ENCODE results near the gene ITGA2B.

DNA sequence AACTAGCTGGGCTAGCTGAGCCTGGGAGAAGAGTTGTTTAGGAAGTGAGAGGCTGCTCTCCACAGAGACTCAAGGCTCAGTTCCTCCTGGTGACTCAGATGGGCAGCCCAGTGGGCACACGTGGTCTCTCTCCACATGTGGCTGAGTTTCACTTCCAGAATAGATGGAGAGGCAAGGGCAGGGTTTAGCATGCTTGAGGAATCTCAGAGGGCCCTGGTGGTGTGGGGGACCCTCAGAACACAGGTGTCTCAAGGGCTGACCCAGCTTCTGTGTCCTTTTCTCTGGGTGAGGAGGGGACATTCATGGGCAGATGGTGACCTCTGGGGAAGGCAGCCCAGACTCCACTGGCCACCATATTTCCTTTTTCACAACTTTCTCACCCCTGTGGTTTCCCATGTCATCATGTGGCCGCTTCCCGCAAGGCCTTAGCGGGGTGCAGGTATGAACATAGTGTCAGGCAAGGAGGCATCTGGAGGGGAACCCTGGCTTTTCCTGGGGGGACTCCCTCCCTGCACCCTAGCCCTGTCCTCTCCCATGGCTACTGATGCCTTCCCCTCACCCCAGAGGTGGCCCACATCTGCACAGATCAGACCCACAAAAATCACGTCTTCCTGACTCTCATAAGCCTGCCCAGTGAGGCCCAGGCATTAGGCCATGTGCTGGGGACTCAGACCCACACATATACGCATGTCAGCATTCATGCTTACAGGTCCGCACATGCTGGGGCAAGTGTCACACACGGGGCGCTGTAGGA, 41.0 kb downstream of the ITGA2B start:
- TF ChIP-seq ZNF384 (IDR thresholded peaks at IDR 0.05) (no peak), FOXM1 (IDR thresholded peaks at IDR 0.05; ENCODE audit: borderline replicate concordance) (no peak), SP1 (IDR thresholded peaks at IDR 0.05) (no peak), ARNT (IDR thresholded peaks at IDR 0.05) (no peak), HDGF (IDR thresholded peaks at IDR 0.05; ENCODE audit: borderline replicate concordance) (no peak), LEF1 (IDR thresholded peaks at IDR 0.05; ENCODE audit: borderline replicate concordance) (no peak), FOXA1 (IDR thresholded peaks at IDR 0.05) (no peak), CTBP1 (IDR thresholded peaks at IDR 0.05; ENCODE audit: borderline replicate concordance) (no peak), ELF4 (IDR thresholded peaks at IDR 0.05) (no peak), NFRKB (IDR thresholded peaks at IDR 0.05) (no peak), FOXK2 (IDR thresholded peaks at IDR 0.05) (no peak), TARDBP (IDR thresholded peaks at IDR 0.05) (no peak)
- TF ChIP-seq, protein P1, sequence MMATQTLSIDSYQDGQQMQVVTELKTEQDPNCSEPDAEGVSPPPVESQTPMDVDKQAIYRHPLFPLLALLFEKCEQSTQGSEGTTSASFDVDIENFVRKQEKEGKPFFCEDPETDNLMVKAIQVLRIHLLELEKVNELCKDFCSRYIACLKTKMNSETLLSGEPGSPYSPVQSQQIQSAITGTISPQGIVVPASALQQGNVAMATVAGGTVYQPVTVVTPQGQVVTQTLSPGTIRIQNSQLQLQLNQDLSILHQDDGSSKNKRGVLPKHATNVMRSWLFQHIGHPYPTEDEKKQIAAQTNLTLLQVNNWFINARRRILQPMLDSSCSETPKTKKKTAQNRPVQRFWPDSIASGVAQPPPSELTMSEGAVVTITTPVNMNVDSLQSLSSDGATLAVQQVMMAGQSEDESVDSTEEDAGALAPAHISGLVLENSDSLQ (IDR thresholded peaks at IDR 0.05): no peak
